ENCODE results near the gene ELF5.

DNA sequence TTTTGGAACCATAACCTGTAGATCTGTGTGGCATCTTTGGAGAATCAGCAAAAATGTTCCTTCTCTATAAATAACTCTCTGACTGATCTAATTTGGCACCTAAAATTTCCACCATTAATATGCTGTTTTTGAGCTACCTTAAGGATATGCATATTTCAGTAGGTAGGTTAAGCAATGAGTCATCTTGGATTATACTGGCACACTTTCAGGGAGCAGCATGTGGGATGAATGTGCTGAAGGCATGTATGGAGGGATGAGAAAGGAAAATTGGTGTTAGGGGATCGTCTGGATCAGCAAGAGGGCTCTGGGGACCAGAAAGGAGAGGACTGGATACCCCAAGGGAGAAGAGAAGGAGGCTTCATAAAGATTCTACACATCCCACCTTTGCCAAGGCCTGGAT lies 44.6 kb upstream of the ELF5 start:
- TF ChIP-seq POLR2A (IDR thresholded peaks at IDR 0.05; ENCODE audit: low read depth, low read length): no peak
- TF ChIP-seq, protein P1, sequence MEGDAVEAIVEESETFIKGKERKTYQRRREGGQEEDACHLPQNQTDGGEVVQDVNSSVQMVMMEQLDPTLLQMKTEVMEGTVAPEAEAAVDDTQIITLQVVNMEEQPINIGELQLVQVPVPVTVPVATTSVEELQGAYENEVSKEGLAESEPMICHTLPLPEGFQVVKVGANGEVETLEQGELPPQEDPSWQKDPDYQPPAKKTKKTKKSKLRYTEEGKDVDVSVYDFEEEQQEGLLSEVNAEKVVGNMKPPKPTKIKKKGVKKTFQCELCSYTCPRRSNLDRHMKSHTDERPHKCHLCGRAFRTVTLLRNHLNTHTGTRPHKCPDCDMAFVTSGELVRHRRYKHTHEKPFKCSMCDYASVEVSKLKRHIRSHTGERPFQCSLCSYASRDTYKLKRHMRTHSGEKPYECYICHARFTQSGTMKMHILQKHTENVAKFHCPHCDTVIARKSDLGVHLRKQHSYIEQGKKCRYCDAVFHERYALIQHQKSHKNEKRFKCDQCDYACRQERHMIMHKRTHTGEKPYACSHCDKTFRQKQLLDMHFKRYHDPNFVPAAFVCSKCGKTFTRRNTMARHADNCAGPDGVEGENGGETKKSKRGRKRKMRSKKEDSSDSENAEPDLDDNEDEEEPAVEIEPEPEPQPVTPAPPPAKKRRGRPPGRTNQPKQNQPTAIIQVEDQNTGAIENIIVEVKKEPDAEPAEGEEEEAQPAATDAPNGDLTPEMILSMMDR (IDR thresholded peaks at IDR 0.05; ENCODE audit: extremely low read depth in 1 of 2, insufficient read depth in 1 of 2, low read depth in 1 of 2, low read length in 2 of 2): no peak

All from endothelial cell of umbilical vein (primary cell).